GM10847 (cell line): ENCODE results near the gene HPN.

Experiments used
- POLR2A ChIP-seq: IDR thresholded peaks from 2 replicates; pipeline ENCODE4 v1.6.1; 2011; ENCODE audit not compliant: insufficient read length; ENCODE audit errors: extremely low read depth

The HPN gene

DNA sequence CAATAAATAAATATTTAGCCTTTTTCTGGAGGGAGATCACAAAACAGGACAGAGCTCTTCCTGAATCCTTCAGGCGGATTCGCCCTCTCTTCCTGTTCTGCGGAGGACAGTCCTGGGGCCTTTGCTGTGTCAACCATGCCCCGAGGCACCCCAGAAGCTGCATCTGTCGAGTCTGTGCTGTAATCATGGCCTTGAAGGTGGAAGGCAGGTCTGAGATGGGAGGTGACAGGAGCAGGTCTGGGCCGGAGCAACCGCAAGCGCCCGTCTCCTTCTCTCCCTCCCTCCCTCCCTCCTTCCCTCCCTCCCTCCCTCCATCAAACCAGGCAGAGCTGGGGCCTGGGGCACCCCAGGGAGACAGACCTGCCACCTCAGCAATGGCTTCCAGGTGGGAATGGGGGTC, 69.5 kb downstream of the HPN start:
- TF ChIP-seq POLR2A: no peak

DNA sequence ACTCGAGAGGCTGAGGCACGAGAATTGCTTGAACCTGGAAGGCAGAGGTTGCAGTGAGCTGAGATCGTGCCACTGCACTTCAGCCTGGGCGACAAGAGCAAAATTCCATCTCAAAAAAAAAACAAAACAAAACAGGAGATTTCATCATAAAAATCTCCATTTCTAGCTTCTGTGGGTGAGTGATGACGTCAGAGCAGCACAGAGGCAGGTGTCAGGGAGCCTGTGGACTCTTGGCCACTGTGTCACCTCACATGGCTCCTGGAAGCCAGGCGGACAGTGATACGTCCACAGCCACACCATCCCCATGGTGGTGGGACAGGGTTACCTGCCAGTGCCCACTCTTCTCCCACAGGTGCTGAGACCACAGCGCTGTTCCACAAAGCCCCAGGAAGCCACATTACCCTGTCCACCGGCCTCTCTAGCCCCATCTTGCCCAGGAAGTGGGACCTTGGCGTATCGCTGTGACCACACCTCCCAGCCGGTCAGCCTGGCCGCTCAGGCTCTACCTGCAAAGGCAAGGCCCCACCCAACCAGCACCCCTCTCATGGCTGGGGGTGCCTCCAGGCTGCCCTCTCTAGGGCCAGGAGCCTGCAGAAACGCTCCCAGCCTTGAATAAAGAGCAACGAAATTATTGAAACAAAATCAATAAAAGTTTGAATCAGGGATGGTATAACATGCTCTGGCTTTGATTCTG, 71.6 kb downstream of the HPN start:
- TF ChIP-seq POLR2A: no peak

DNA sequence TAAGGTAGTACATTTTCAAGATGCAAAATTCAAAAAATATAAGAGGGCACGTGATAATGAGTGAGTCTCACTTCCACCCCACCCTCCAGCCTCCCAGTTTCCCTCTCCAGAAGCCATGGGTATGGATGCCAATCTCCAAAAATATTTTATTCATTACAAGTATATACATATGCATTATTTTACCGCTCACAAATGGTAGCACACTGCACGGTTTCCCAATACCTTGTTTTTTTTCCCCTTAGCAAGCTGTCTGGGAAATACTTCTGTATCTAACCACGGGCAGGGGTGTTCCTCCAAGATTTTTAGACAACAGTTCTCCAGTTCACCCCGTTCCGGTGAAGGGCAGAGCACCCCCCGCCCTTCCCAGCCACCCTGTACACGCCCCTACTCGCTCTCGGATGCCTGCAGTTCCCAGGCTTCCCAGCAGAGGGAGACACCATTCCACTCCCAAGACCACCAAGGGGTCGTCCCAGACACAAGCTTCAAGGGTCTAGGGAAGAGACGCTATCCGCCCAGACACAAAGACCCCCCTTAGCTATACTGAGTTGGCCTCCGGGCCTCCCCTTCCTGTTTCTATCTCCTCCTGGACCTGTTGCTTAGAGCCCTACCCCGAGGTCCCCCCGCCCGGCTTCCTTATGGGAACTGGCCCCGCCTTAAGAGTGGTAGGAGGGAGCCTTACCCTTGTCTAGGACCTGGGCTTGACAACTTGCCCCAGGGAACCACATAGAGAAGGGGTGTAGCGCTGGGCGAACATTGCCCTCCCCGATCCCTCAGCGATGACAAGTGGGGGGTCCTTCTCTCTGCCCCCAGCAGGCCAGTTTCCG, 73.0 kb downstream of the HPN start:
- TF ChIP-seq POLR2A: no peak

DNA sequence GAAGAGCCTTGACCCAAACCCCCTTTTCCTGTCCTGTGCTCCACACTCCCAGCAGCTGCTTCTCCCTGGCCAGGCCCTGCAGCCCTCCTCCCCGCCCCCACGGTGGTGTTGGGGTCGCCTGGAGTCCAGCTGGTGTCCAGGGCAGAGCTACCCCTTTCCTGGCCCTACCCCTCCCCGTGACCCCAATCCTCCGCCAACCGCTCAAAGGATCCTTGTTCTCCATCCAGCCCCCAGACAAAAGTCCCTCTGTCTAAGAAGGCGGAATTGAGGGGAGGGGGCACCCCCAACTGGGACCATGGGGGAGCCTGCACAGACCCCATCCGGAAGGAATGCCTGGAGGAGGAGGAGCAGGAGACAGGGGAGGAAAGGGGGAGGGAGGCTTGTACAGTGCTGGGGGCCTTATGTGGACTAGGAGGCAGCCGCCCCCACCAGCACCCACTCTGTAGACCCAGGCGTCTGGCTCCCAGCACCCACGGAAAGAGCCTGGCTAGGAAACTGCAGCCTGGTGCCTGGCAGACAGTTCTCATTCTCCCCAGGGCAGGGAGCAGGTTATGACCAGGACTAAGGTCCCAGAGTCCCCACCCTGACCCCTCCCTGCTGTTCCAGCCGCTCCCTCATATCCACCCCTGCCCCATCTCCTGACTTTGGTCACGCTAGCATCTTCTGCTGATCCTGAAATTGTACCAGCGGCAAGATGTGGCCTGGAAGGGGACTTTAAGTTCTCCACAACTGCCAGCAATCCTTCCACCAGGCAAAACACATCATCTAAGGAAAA, 73.8 kb downstream of the HPN start, which contains the start of gene FXYD3:
TSS of gene FXYD3 (plus strand) at position 647 of the 775 bp plus-strand sequence. CDS start 3,554 bp downstream, outside the sequence.
- no peak for TF ChIP-seq POLR2A
